MM.1S (cell line): ENCODE data around the gene TAPBP.

Source experiments
- EZH2 ChIP-seq: fragments of 300-600 bp; sonication (generic); optimal IDR thresholded peaks from 2 replicates; pipeline ENCODE3; 2017; ENCODE audit warnings: low read depth, mild to moderate bottlenecking, antibody characterized with exemption, low read length, mixed read lengths
- EZH2phosphoT487 ChIP-seq: fragments of 300-600 bp; sonication (generic); IDR thresholded peaks from 2 replicates; pipeline ENCODE4 v1.6.1; 2018; ENCODE audit warnings: antibody characterized with exemption, low read length
- TF ChIP-seq, protein P1 (sequence below): fragments of 300-600 bp; sonication (generic); IDR thresholded peaks from 2 replicates; pipeline ENCODE4 v1.5.1; 2016; ENCODE audit warnings: antibody characterized with exemption, low read length, mixed read lengths

DNA sequence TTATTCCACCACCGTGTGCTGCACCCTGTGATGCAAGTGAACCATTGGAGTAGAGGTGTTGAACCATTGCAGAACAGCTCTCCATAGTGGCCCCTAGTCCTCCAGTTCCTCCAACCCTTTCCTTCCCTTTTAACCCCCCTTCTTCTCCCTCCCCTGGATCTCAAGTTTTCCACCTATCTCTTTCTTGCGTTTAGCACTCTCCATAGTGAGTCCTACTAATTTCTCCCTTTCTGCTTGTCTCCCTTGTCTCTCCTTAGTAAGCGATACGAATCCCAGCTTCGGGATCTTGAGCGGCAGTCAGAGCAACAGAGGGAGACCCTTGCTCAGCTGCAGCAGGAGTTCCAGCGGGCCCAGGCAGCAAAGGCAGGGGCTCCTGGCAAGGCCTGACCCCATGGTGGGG is 23.4 kb downstream of the TAPBP start:
- TF ChIP-seq, protein P1, sequence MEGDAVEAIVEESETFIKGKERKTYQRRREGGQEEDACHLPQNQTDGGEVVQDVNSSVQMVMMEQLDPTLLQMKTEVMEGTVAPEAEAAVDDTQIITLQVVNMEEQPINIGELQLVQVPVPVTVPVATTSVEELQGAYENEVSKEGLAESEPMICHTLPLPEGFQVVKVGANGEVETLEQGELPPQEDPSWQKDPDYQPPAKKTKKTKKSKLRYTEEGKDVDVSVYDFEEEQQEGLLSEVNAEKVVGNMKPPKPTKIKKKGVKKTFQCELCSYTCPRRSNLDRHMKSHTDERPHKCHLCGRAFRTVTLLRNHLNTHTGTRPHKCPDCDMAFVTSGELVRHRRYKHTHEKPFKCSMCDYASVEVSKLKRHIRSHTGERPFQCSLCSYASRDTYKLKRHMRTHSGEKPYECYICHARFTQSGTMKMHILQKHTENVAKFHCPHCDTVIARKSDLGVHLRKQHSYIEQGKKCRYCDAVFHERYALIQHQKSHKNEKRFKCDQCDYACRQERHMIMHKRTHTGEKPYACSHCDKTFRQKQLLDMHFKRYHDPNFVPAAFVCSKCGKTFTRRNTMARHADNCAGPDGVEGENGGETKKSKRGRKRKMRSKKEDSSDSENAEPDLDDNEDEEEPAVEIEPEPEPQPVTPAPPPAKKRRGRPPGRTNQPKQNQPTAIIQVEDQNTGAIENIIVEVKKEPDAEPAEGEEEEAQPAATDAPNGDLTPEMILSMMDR: no peak
- TF ChIP-seq EZH2 (no peak), EZH2phosphoT487 (no peak)
